PC-9 (cell line): Measurements from ENCODE around the gene SIRPA. TPM values are rescaled to one million over a fixed set of nuclear protein-coding genes. Genes with fewer than 3 reads are reported as not detected.
A peak's percentile ranks its signal among the peaks of the same experiment; 100 is the strongest.

Source experiments
- BruUV-seq: library from RNA; stranded (reverse); fragments of 400-500 nt; replicated peaks from 2 replicates; lab custom pipeline; 2021; lab: Mats Ljungman, UMichigan
- CTCF ChIA-PET: fragments of 300-600 bp; sonication (Branson Sonifier 250); formaldehyde crosslinking; loops from one replicate; lab custom pipeline; 2022; ENCODE audit warnings: antibody characterized with exemption; lab: Charles Lee
- POLR2A ChIA-PET: fragments of 300-600 bp; sonication (Branson Sonifier 250); formaldehyde crosslinking; loops from one replicate; lab custom pipeline; 2022; ENCODE audit warnings: antibody characterized with exemption; ENCODE audit not compliant: unreplicated experiment; lab: Charles Lee
- DNase-seq, 2 experiments: peaks; one replicate each; pipeline versions ENCODE4 v3.0.0 to v3.0.0-alpha.2; 2015 to 2022; ENCODE audit warnings: mixed read lengths in 1 of 2
- H2AFZ ChIP-seq: fragments of 200-600 bp; sonication (generic); 2 replicates; pipeline ENCODE4 v1.8.1; 2017; ENCODE audit warnings: antibody characterized with exemption
- H3F3A ChIP-seq: fragments of 200-600 bp; sonication (generic); 2 replicates; pipeline ENCODE4 v1.8.1; 2017; ENCODE audit warnings: antibody characterized with exemption, mild to moderate bottlenecking, low read depth; ENCODE audit not compliant: insufficient read depth
- H3K27ac ChIP-seq: fragments of 200-600 bp; sonication (generic); 2 replicates; pipeline ENCODE4 v1.6.1; 2016; ENCODE audit warnings: mixed run types
- H3K27me3 ChIP-seq: fragments of 200-600 bp; sonication (generic); 2 replicates; pipeline ENCODE4 v1.6.1; 2016; ENCODE audit warnings: low read depth, mixed run types; ENCODE audit not compliant: insufficient read depth
- H3K36me3 ChIP-seq: fragments of 200-600 bp; sonication (generic); 2 replicates; pipeline ENCODE4 v1.6.1; 2016; ENCODE audit warnings: low read depth, mixed run types
- H3K4me1 ChIP-seq: fragments of 200-600 bp; sonication (generic); replicated peaks from 2 replicates; pipeline ENCODE4 v1.6.1; 2016; ENCODE audit warnings: mixed run types; ENCODE audit not compliant: insufficient read depth
- H3K4me2 ChIP-seq: fragments of 200-600 bp; sonication (generic); 2 replicates; pipeline ENCODE4 v1.6.1; 2017; ENCODE audit warnings: mixed run types
- H3K4me3 ChIP-seq: fragments of 200-600 bp; sonication (generic); 2 replicates; pipeline ENCODE4 v1.6.1; 2016; ENCODE audit warnings: mixed run types
- H3K79me2 ChIP-seq: fragments of 200-600 bp; sonication (generic); 2 replicates; pipeline ENCODE4 v1.6.1; 2017; ENCODE audit warnings: low read depth, mixed run types
- H3K9me2 ChIP-seq: fragments of 200-600 bp; sonication (generic); 2 replicates; pipeline ENCODE4 v1.8.1; 2017; ENCODE audit warnings: mild to moderate bottlenecking; ENCODE audit not compliant: insufficient read depth
- H3K9me3 ChIP-seq: fragments of 200-600 bp; sonication (generic); 2 replicates; pipeline ENCODE4 v1.8.1; 2016; ENCODE audit warnings: low read depth; ENCODE audit not compliant: insufficient read depth
- H4K20me1 ChIP-seq: fragments of 200-600 bp; sonication (generic); 2 replicates; pipeline ENCODE4 v1.8.1; 2017; ENCODE audit not compliant: insufficient read depth
- EZH2 ChIP-seq: fragments of 200-600 bp; sonication (generic); IDR thresholded peaks from 2 replicates; pipeline ENCODE4 v1.8.0; 2017; ENCODE audit warnings: antibody characterized with exemption, low read depth
- intact Hi-C: fragments of 100-400 bp; cut with micrococcal nuclease; formaldehyde crosslinking; loops from one replicate; pipeline ENCODE4 v1.10.0; 2022; ENCODE audit not compliant: unreplicated experiment
- total RNA-seq: library from RNA; stranded (reverse); gene quantifications from 2 replicates; pipeline ENCODE4 v1.2.3, GENCODE V29; 2021
- TF ChIP-seq, protein P1 (sequence below): fragments of 200-600 bp; sonication (generic); conservative IDR thresholded peaks from 2 replicates; pipeline ENCODE4 v1.6.1; 2017; ENCODE audit warnings: mixed run types, antibody characterized with exemption, mild to moderate bottlenecking, moderate library complexity

Gene SIRPA
- total RNA-seq, 1 experiment from 2014 or later = 18.4 TPM

DNA sequence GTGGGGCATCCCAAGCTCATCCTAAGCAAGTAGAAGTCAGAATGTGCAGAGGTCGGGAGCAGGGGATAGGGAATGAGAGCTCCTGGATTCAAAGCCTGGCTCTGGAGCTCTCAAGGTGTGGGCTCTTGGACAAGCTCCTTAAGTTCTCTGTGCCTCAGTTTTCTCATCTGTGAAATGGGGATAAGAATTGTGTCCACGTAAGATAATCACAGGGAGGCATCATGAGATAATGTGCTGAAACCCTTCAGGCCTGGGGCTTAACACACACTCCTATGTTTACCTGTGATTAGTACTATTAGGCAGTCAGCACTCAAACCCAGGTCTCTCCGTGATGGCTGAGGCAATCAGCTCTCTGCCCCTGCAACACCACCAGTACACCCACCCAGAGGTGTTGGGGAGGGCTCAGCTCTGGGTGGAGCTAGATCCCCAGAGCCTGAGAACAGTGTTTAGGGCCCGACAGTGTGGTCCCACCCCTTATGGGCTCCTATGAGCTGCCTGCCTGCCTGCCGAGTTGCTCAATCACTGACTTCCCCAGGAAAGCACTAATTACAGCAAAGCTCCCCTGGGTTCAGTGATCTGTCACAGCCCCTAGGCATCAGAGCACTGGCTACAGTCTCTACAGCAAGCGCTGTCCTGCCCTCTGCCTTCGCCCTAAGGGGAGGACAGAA lies 6.3 kb upstream of the SIRPA start:
- Histone ChIP-seq H3K4me1 (peaks cover 8% of the 10 kb centered on the region), H3K79me2 (no peaks in the 10 kb centered on the region), H3K27ac (no peak overlapping the region), H3K4me3 (no peak overlapping the region), H3K27me3 (no peaks in the 10 kb centered on the region), H3K4me2 (peak overlapping the region; percentile 24; the same call in 1 of the 2 replicates), H3K36me3 (no peaks in the 10 kb centered on the region), H3F3A (peaks cover 3% of the 10 kb centered on the region; the same call in 1 of the 2 replicates), H3K9me3 (no peaks in the 10 kb centered on the region), H4K20me1 (no peaks in the 10 kb centered on the region), H2AFZ (no peak overlapping the region), H3K9me2 (no peaks in the 10 kb centered on the region)
- TF ChIP-seq, protein P1, sequence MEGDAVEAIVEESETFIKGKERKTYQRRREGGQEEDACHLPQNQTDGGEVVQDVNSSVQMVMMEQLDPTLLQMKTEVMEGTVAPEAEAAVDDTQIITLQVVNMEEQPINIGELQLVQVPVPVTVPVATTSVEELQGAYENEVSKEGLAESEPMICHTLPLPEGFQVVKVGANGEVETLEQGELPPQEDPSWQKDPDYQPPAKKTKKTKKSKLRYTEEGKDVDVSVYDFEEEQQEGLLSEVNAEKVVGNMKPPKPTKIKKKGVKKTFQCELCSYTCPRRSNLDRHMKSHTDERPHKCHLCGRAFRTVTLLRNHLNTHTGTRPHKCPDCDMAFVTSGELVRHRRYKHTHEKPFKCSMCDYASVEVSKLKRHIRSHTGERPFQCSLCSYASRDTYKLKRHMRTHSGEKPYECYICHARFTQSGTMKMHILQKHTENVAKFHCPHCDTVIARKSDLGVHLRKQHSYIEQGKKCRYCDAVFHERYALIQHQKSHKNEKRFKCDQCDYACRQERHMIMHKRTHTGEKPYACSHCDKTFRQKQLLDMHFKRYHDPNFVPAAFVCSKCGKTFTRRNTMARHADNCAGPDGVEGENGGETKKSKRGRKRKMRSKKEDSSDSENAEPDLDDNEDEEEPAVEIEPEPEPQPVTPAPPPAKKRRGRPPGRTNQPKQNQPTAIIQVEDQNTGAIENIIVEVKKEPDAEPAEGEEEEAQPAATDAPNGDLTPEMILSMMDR = no peak
- TF ChIP-seq EZH2 = no peak
- peak in 1 of 2 experiments; percentile 57 for DNase-seq
- no TSS peak for BruUV-seq
- ChIA-PET CTCF (no interaction called here), POLR2A (interaction anchor here (0.5 to 0.6 kb wide), 2 partner anchors 684 to 1053 kb away, joined by 3 to 11 read pairs; no protein-coding TSS in a partner anchor)
- intact Hi-C loops = no loop called here

DNA sequence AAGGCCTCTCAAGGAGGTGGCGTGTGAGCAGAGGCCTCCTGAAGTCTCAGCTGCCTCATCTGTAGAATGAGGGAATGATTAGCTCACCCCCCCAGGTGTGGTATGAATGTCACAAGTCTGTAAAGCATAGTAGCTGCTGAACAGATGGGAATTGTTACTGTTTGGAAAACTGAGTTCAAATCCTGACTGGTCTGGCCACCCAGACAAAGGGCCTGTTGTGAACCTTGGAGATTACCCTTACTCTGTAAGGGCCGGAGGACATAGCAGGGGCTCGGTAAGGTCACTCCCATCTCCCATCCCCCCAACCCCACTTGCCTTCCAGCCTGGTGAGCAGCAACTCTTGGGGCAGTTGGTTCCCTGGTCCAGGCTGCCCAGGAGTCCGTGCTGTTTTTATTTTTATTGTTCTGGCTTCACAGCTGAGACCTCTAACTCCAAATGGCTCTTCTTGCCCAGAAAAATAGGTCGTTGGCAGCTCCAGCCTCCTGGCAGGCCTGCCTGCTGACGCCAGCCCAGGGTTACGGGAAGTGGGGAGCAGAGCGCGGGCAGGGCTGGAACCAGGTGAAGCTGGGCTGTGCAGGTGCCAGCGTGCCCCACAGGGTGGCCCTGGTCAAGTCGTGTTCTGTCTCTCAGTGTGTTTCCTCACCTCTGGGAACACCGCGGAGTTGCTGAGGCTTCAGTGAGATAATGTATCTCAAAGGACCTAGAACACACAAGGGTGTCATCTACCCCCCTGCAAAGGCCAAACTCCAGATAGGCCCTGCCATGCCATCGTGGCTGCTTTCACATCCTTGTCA lies 4.5 kb upstream of the SIRPA start:
- no peak overlapping the region for H2AFZ ChIP-seq
- H3K4me3 ChIP-seq = no peak overlapping the region
- no peaks in the 10 kb centered on the region for H3K36me3 ChIP-seq
- peaks cover 4% of the 10 kb centered on the region; the same call in 1 of the 2 replicates for H3K79me2 ChIP-seq
- H3K4me2 ChIP-seq = no peak overlapping the region
- no peaks in the 10 kb centered on the region for H3K9me2 ChIP-seq
- ChIA-PET CTCF (no interaction called here), POLR2A (no interaction called here)
- no peak for DNase-seq
- peaks cover 11% of the 10 kb centered on the region for H3K4me1 ChIP-seq
- peaks cover 3% of the 10 kb centered on the region; the same call in 1 of the 2 replicates for H3F3A ChIP-seq
- H3K9me3 ChIP-seq = no peaks in the 10 kb centered on the region
- H3K27ac ChIP-seq = no peak overlapping the region
- BruUV-seq = no TSS peak
- H4K20me1 ChIP-seq = no peaks in the 10 kb centered on the region
- TF ChIP-seq, protein P1 = no peak
- no peak for TF ChIP-seq EZH2
- intact Hi-C loops = no loop called here
- H3K27me3 ChIP-seq = no peaks in the 10 kb centered on the region

DNA sequence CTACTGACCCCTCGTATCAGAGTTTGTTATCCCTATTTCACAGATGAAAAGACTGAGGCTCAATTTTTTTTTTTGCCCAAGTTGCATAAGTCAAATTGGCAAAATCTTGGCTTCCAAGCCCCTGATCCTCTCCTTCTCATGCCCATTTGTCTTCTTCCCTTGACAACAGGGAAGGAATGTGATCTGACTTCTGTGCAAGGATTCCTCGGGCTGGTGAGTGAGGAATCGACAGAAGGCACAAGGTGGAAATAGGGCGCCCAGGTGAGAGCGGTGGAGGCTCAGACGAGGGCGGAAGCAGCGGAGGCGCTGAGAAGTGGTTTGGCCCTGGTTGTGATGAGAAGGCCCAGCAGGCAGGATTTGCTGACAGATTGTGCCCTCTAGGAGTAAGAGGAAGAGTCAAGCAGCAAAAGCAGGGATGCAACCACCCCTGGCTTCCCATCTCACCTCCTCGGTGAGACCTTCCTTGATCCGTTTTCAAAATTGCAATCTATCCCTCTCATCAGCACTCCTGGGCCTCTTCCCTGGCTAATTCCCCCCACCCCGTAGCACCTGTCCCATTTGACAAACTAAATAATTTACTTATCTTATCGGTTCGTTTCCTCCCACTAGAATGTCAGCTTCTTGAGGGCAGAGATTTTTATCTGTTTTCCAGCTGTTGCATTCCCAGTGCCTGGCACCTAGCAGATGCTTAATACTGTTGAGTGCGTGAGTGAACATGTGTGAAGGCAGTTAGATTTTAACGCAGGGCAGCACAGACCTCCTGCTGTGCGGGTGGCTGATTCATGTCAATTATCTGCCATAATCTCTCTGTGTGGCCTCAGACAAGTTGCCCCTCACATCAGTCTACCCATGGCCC lies 3.7 kb upstream of the SIRPA start:
- no TSS peak for BruUV-seq

More for the DNA sequence above, 3.7 kb upstream of the SIRPA start:
- H3K9me2 ChIP-seq = no peaks in the 10 kb centered on the region
- H3K79me2 ChIP-seq = peaks cover 10% of the 10 kb centered on the region; the same call in 1 of the 2 replicates
- CTCF ChIA-PET = no interaction called here
- no peak for DNase-seq
- H2AFZ ChIP-seq = no peak overlapping the region
- H3K4me2 ChIP-seq = no peak overlapping the region
- peaks cover 3% of the 10 kb centered on the region; the same call in 1 of the 2 replicates for H3F3A ChIP-seq
- H3K4me1 ChIP-seq = peaks cover 15% of the 10 kb centered on the region
- POLR2A ChIA-PET = no interaction called here
- H3K4me3 ChIP-seq = no peak overlapping the region
- H3K36me3 ChIP-seq = no peaks in the 10 kb centered on the region
- TF ChIP-seq EZH2 = no peak
- TF ChIP-seq, protein P1 = no peak
- intact Hi-C loops = no loop called here
- H4K20me1 ChIP-seq = no peaks in the 10 kb centered on the region
- no peaks in the 10 kb centered on the region for H3K27me3 ChIP-seq
- H3K27ac ChIP-seq = no peak overlapping the region
- H3K9me3 ChIP-seq = no peaks in the 10 kb centered on the region
